Activated CD8-positive, alpha-beta T cell treated with anti-CD3 and anti-CD28 coated beads for 36 hours (primary cell): ENCODE results near the gene SH3BP4. TPM values are rescaled to one million over a fixed set of nuclear protein-coding genes. Genes with fewer than 3 reads are reported as not detected.

Experiments used
- ATAC-seq: fragments of 200-7000 bp; cut with Tn5 transposase; one replicate; pipeline ENCODE4 v1.10.0; 2021; ENCODE audit warnings: mild to moderate bottlenecking, moderate library complexity
- CTCF ChIA-PET: fragments of 350-600 bp; sonication (Branson Sonifier 250); formaldehyde crosslinking; loops from one replicate; lab custom pipeline; 2021; ENCODE audit warnings: antibody characterized with exemption; lab: Charles Lee
- POLR2A ChIA-PET: fragments of 350-600 bp; sonication (Branson Sonifier 250); formaldehyde crosslinking; loops from one replicate; lab custom pipeline; 2021; ENCODE audit warnings: antibody characterized with exemption; lab: Charles Lee
- DNase-seq: peaks from one replicate; pipeline ENCODE4 v3.0.0-alpha.2; 2020
- H3K27ac Mint-ChIP-seq: one replicate; pipeline ENCODE4 v1.8.0; 2021; ENCODE audit warnings: mild to moderate bottlenecking, mixed read lengths
- H3K27me3 Mint-ChIP-seq: one replicate; pipeline ENCODE4 v1.8.0; 2021; ENCODE audit warnings: mixed read lengths
- H3K36me3 Mint-ChIP-seq: one replicate; pipeline ENCODE4 v1.8.0; 2021; ENCODE audit warnings: low read depth, mixed read lengths
- H3K4me1 Mint-ChIP-seq: one replicate; pipeline ENCODE4 v1.8.0; 2021; ENCODE audit warnings: low read depth, mixed read lengths
- H3K4me3 Mint-ChIP-seq: one replicate; pipeline ENCODE4 v1.8.0; 2021; ENCODE audit warnings: mild to moderate bottlenecking, moderate library complexity, mixed read lengths
- H3K9me3 Mint-ChIP-seq: one replicate; pipeline ENCODE4 v1.8.0; 2021; ENCODE audit warnings: mixed read lengths
- intact Hi-C: fragments of 100-400 bp; cut with micrococcal nuclease; formaldehyde crosslinking; loops from one replicate; pipeline ENCODE4 v1.10.0; 2022
- total RNA-seq, 2 experiments: library from RNA; stranded (reverse); gene quantifications; one replicate each; pipeline ENCODE4 v1.2.3, GENCODE V29; 2021
- TF ChIP-seq, protein P1 (sequence below): fragments of 200-600 bp; IDR thresholded peaks from one replicate; pipeline ENCODE4 v1.8.0; 2022; ENCODE audit warnings: antibody characterized with exemption, mild to moderate bottlenecking

The SH3BP4 gene
- total RNA-seq, 2 experiments from 2014 or later = 0.14 to 0.54 TPM

GRCh38 chr2:235091983-235092382 is 140.2 kb downstream of the SH3BP4 start:
- no peak overlapping the region for H3K4me3 Mint-ChIP-seq
- TF ChIP-seq, protein P1, sequence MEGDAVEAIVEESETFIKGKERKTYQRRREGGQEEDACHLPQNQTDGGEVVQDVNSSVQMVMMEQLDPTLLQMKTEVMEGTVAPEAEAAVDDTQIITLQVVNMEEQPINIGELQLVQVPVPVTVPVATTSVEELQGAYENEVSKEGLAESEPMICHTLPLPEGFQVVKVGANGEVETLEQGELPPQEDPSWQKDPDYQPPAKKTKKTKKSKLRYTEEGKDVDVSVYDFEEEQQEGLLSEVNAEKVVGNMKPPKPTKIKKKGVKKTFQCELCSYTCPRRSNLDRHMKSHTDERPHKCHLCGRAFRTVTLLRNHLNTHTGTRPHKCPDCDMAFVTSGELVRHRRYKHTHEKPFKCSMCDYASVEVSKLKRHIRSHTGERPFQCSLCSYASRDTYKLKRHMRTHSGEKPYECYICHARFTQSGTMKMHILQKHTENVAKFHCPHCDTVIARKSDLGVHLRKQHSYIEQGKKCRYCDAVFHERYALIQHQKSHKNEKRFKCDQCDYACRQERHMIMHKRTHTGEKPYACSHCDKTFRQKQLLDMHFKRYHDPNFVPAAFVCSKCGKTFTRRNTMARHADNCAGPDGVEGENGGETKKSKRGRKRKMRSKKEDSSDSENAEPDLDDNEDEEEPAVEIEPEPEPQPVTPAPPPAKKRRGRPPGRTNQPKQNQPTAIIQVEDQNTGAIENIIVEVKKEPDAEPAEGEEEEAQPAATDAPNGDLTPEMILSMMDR = no peak
- ChIA-PET POLR2A (no interaction called here), CTCF (interaction anchor here (0.6 kb wide), 1 partner anchor 143 kb away, joined by 3 read pairs; no protein-coding TSS in a partner anchor)
- peaks cover 7% of the 10 kb centered on the region for H3K27me3 Mint-ChIP-seq
- no peaks in the 10 kb centered on the region for H3K4me1 Mint-ChIP-seq
- no peak overlapping the region for H3K27ac Mint-ChIP-seq
- intact Hi-C loops = no loop called here
- H3K36me3 Mint-ChIP-seq = no peaks in the 10 kb centered on the region
- ATAC-seq (no peak), DNase-seq (no peak)
- H3K9me3 Mint-ChIP-seq = no peaks in the 10 kb centered on the region

DNA sequence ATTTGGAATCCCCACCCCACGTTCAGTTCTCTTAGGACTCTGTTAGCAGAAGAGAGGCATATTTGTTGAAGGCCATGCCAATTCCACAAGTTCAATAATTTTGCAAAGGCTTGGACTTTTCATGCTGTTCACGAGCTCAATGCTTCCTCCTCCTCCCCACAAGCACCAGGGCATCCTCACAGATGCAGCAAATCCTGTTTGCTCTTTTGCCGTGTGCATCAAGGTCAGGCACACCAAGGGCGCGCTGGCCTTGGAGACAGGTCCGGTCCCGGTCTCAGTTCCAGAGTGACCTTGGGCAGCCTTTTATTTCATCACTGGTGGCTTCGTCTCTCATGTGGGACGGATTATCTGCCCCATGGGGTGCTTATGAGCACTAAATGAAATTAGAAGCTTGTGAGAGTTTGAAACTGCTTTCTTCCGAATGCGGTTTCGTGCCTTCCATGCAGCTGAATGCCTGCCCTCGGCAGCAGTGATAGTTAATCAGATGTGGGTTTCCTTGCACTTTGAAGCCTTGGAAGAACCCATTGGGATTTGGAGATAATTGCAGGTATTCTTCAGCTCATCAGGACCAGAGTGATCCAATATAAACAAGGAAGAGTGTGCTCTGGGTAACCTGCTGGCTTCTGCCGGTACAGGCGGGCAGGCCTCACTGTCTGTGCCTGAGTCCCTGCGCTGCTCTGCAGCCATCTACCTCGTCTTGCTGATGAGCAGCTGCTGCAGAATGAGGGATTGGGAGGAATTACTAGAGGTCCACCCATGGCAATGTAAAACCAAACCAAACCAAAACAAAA is 140.8 kb downstream of the SH3BP4 start:
- intact Hi-C loops = no loop called here
- ChIA-PET POLR2A (no interaction called here), CTCF (interaction anchor here (0.6 kb wide), 1 partner anchor 143 kb away, joined by 3 read pairs; no protein-coding TSS in a partner anchor)
- no peaks in the 10 kb centered on the region for H3K4me1 Mint-ChIP-seq
- DNase-seq (no peak), ATAC-seq (no peak)
- H3K9me3 Mint-ChIP-seq = no peaks in the 10 kb centered on the region
- H3K27ac Mint-ChIP-seq = no peak overlapping the region
- H3K36me3 Mint-ChIP-seq = no peaks in the 10 kb centered on the region
- H3K4me3 Mint-ChIP-seq = no peak overlapping the region
- TF ChIP-seq, protein P1 = no peak
- H3K27me3 Mint-ChIP-seq = peaks cover 7% of the 10 kb centered on the region

DNA sequence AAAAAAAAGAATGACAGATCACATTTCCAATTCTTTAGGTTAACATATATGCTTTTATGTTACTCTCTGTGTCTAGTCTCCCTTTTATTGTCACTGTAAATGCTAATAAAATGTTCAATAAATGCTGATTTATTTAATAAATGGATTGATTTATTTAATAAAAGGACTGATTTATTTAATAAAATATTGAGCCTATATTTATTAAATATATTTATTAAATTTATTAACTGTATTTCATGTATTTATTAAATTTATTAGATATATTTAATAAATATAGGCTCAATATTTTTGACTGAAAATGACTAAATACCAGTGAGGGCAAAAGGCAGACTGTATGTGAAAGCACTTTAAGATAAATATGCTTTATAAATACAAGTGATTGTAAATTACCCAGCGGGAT is 142.6 kb downstream of the SH3BP4 start:
- Mint-ChIP-seq H3K27me3 (peaks cover 7% of the 10 kb centered on the region), H3K27ac (no peak overlapping the region), H3K9me3 (no peaks in the 10 kb centered on the region), H3K36me3 (no peaks in the 10 kb centered on the region), H3K4me3 (no peak overlapping the region), H3K4me1 (no peaks in the 10 kb centered on the region)
- POLR2A ChIA-PET = no interaction called here
- TF ChIP-seq, protein P1 = no peak
- DNase-seq (no peak), ATAC-seq (no peak)
- CTCF ChIA-PET = no interaction called here
- intact Hi-C loops = no loop called here

DNA sequence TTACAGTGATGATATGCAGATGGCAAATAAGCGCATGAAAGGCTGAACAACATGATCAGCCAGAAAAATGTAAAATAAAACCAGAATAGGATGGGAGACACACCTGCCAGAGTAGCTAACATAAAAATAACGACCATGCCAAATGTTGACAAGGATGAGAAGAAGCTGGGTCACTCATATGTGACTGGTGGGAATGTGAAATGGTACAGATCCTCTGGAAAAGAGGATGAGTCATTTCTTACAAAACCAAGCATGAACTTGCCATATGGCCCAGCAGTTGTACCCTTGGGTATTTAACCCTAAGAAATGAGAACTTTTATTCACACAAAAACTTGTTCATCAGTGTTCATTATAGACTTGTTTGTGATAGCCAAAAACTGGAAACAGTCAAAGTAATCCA is 143.8 kb downstream of the SH3BP4 start:
- H3K27ac Mint-ChIP-seq = no peak overlapping the region

GRCh38 chr2:235096447-235096846 is 144.6 kb downstream of the SH3BP4 start:
- TF ChIP-seq, protein P1 = no peak
- ChIA-PET POLR2A (no interaction called here), CTCF (no interaction called here)
- Mint-ChIP-seq H3K4me3 (no peak overlapping the region), H3K9me3 (no peaks in the 10 kb centered on the region), H3K36me3 (no peaks in the 10 kb centered on the region), H3K4me1 (no peaks in the 10 kb centered on the region), H3K27me3 (peaks cover 3% of the 10 kb centered on the region), H3K27ac (no peak overlapping the region)
- ATAC-seq (no peak), DNase-seq (no peak)
- intact Hi-C loops = no loop called here

More for the DNA sequence above, 143.8 kb downstream of the SH3BP4 start:
- no peaks in the 10 kb centered on the region for H3K9me3 Mint-ChIP-seq
- CTCF ChIA-PET = no interaction called here
- TF ChIP-seq, protein P1 = no peak
- H3K36me3 Mint-ChIP-seq = no peaks in the 10 kb centered on the region
- intact Hi-C loops = no loop called here
- ATAC-seq (no peak), DNase-seq (no peak)
- H3K27me3 Mint-ChIP-seq = peaks cover 5% of the 10 kb centered on the region
- no peaks in the 10 kb centered on the region for H3K4me1 Mint-ChIP-seq
- POLR2A ChIA-PET = no interaction called here
- no peak overlapping the region for H3K4me3 Mint-ChIP-seq
